CD14-positive monocyte (primary cell): ENCODE data around the gene DESI2. TPM values are rescaled to one million over a fixed set of nuclear protein-coding genes. Genes with fewer than 3 reads are reported as not detected.
A peak's percentile ranks its signal among the peaks of the same experiment; 100 is the strongest.
"Not testable (repeated sequence)": the region's sequence is repeated elsewhere in the genome, so short reads cannot be mapped to it uniquely, and the experiment has no call there.

ENCODE experiments used
- DNase-seq, 3 donors: peaks; one replicate each; pipeline ENCODE4 v3.0.0-alpha.2; 2011 to 2022
- H2AFZ ChIP-seq: 2 replicates; pipeline ENCODE4 v1.6.0; 2012; ENCODE audit warnings: mild to moderate bottlenecking, low read depth, low read length, inconsistent platforms; ENCODE audit not compliant: insufficient read depth, poor library complexity, severe bottlenecking
- H3K27ac ChIP-seq, 2 donors: 1 replicate in 1 of 2; 2 replicates in 1 of 2; pipeline ENCODE4 v1.5.1; 2012 to 2013; ENCODE audit warnings: low read length in 2 of 2, control low read depth in 1 of 2, inconsistent platforms in 1 of 2, low read depth in 1 of 2, mild to moderate bottlenecking in 1 of 2
- H3K27me3 ChIP-seq, 2 donors: one replicate each; pipeline versions ENCODE4 v1.6.0 to v1.6.1; 2011 to 2013; ENCODE audit warnings: low read length in 2 of 2; ENCODE audit not compliant: control insufficient read depth in 2 of 2, insufficient read depth in 2 of 2
- H3K36me3 ChIP-seq, 2 donors: replicated peaks in 1 of 2; 1 replicate in 1 of 2; 2 replicates in 1 of 2; pipeline versions ENCODE4 v1.5.1 to v1.6.1; 2012 to 2013; ENCODE audit warnings: low read length in 2 of 2, control low read depth in 1 of 2, inconsistent platforms in 1 of 2, mild to moderate bottlenecking in 1 of 2; ENCODE audit not compliant: insufficient read depth in 2 of 2, control insufficient read depth in 1 of 2
- H3K4me1 ChIP-seq, 2 donors: 1 replicate in 1 of 2; 2 replicates in 1 of 2; pipeline versions ENCODE4 v1.5.1 to v1.6.1; 2012 to 2013; ENCODE audit warnings: low read length in 2 of 2, control low read depth in 1 of 2, inconsistent platforms in 1 of 2, mild to moderate bottlenecking in 1 of 2, moderate library complexity in 1 of 2; ENCODE audit not compliant: insufficient read depth in 2 of 2, control insufficient read depth in 1 of 2
- H3K4me2 ChIP-seq: replicated peaks from 2 replicates; pipeline ENCODE3; 2012; ENCODE audit warnings: low read length, moderate library complexity, mild to moderate bottlenecking; ENCODE audit not compliant: poor library complexity, severe bottlenecking; ENCODE audit errors: extremely low read depth
- H3K4me3 ChIP-seq, 3 experiments: fragments of 200-600 bp in 1 of 3; sonication (generic) in 1 of 3; replicated peaks in 1 of 3; 1 replicate in 2 of 3; 2 replicates in 1 of 3; pipeline ENCODE4 v1.5.1; 2011 to 2013; ENCODE audit warnings: low read length in 3 of 3, mild to moderate bottlenecking in 3 of 3, control low read depth in 2 of 3, low read depth in 2 of 3, inconsistent platforms in 1 of 3, moderate library complexity in 1 of 3
- H3K79me2 ChIP-seq: 2 replicates; pipeline ENCODE4 v1.6.0; 2012; ENCODE audit warnings: mild to moderate bottlenecking, control low read depth, inconsistent platforms, low read length, moderate library complexity; ENCODE audit not compliant: insufficient read depth
- H3K9ac ChIP-seq: 2 replicates; pipeline ENCODE4 v1.6.0; 2017; ENCODE audit warnings: low read length, mild to moderate bottlenecking; ENCODE audit not compliant: insufficient read depth, poor library complexity, severe bottlenecking
- H3K9me3 ChIP-seq, 2 donors: replicated peaks in 1 of 2; 1 replicate in 1 of 2; 2 replicates in 1 of 2; pipeline versions ENCODE4 v1.5.1 to v1.6.1; 2012 to 2013; ENCODE audit warnings: low read length in 2 of 2, control low read depth in 1 of 2; ENCODE audit not compliant: control insufficient read depth in 1 of 2, insufficient read depth in 1 of 2
- H4K20me1 ChIP-seq: 2 replicates; pipeline ENCODE4 v1.6.0; 2012; ENCODE audit warnings: mild to moderate bottlenecking, low read length, control low read depth, moderate library complexity; ENCODE audit not compliant: insufficient read depth
- H3K27ac Mint-ChIP-seq, 7 donors: one replicate each; pipeline ENCODE4 v1.8.0; 2020; ENCODE audit warnings: mild to moderate bottlenecking in 7 of 7, mixed read lengths in 7 of 7, moderate library complexity in 6 of 7, inconsistent platforms in 2 of 7
- H3K27me3 Mint-ChIP-seq, 3 donors: one replicate each; pipeline ENCODE4 v1.8.0; 2021 to 2022; ENCODE audit warnings: low read depth in 3 of 3, mild to moderate bottlenecking in 3 of 3, mixed read lengths in 3 of 3, moderate library complexity in 3 of 3, inconsistent platforms in 1 of 3
- H3K36me3 Mint-ChIP-seq, 2 donors: one replicate each; pipeline ENCODE4 v1.8.0; 2020; ENCODE audit warnings: mixed read lengths in 2 of 2, inconsistent platforms in 1 of 2, mild to moderate bottlenecking in 1 of 2
- H3K4me1 Mint-ChIP-seq: one replicate; pipeline ENCODE4 v1.8.0; 2020; ENCODE audit warnings: mild to moderate bottlenecking, mixed read lengths
- H3K4me3 Mint-ChIP-seq, 2 donors: one replicate each; pipeline ENCODE4 v1.8.0; 2020; ENCODE audit warnings: mild to moderate bottlenecking in 2 of 2, mixed read lengths in 2 of 2, moderate library complexity in 1 of 2
- H3K9me3 Mint-ChIP-seq, 7 donors: one replicate each; pipeline ENCODE4 v1.8.0; 2020 to 2022; ENCODE audit warnings: mixed read lengths in 7 of 7, mild to moderate bottlenecking in 6 of 7, moderate library complexity in 6 of 7, inconsistent platforms in 2 of 7
- whole genome bisulfite sequencing: methylation state at CpG from one replicate; pipeline ENCODE4 v1.1.5; 2013; ENCODE audit warnings: missing lambda C conversion rate; ENCODE audit not compliant: insufficient coverage; 5-methylcytosine and 5-hydroxymethylcytosine counted together
- intact Hi-C, 2 donors: fragments of 100-400 bp; cut with micrococcal nuclease; formaldehyde crosslinking; loops; one replicate each; pipeline versions ENCODE4 v1.15.0 to v1.15.1; 2023
- polyA plus RNA-seq, 3 donors: library from polyadenylated mRNA; depleted of rRNA in 1 of 3; unstranded in 2 of 3; stranded (reverse) in 1 of 3; fragments of 300-500 nt in 2 of 3; fragments of >200 nt in 1 of 3; fragmentation: Illumina TruSeq in 2 of 3; gene quantifications; 1 replicate in 2 of 3; 2 replicates in 1 of 3; pipeline ENCODE4 v1.2.3, GENCODE V29; 2012 to 2021
- TF ChIP-seq, protein P1 (sequence below): fragments of 200-600 bp; IDR thresholded peaks from one replicate; pipeline ENCODE4 v1.8.0; 2022; ENCODE audit warnings: antibody characterized with exemption, mild to moderate bottlenecking

The DESI2 gene
- polyA plus RNA-seq, 3 donors = 10.5 to 12.0 (median 11.2) TPM

DNA sequence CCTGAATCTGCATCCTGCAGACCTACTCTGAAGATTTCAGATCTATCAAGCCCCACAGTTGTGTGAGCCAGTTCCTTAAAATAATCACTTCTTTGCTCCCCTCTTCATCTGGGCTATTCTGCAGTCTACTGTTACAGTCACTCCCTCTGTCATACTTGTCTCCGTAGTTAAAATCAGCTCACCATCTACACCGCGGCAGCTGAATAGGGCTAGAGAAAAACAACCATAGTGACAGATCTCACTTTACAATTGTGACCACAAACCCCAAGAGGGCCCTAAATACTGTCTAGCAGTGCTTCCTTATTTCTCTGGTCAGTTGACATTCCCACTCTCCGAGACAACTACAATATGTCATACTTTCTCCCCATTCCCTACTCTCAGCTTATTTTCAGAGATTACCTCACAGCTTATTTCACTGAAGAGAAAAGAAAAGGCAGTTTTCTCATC is 12.9 kb downstream of the DESI2 start:
- Histone ChIP-seq H3K4me1 (peaks cover 0 to 9% of the 10 kb centered on the region in 2 donors), H3K36me3 (peaks cover 7 to 16% of the 10 kb centered on the region in 2 donors), H3K4me3 (no peak overlapping the region), H3K9ac (no peak overlapping the region), H3K9me3 (peaks cover 0 to 3% of the 10 kb centered on the region in 2 donors), H4K20me1 (peaks cover 37% of the 10 kb centered on the region), H2AFZ (no peak overlapping the region), H3K27me3 (no peaks in the 10 kb centered on the region), H3K4me2 (no peak overlapping the region), H3K27ac (peak overlapping the region in 1 of 2 donors; percentile 15), H3K79me2 (peaks cover 85% of the 10 kb centered on the region)
- Mint-ChIP-seq H3K36me3 (peaks cover 11 to 22% of the 10 kb centered on the region in 2 donors), H3K4me1 (no peaks in the 10 kb centered on the region), H3K9me3 (peaks cover 2 to 8% (median 5%) of the 10 kb centered on the region in 7 donors), H3K4me3 (no peak overlapping the region), H3K27me3 (peaks cover 0 to 2% (median 0%) of the 10 kb centered on the region in 3 donors), H3K27ac (no peak overlapping the region)
- peak; percentile 8 to 22 (median 14) for DNase-seq
- intact Hi-C loops = no loop called here
- WGBS = 2% methylated on average over 4 of the region's 4 CpGs
- TF ChIP-seq, protein P1, sequence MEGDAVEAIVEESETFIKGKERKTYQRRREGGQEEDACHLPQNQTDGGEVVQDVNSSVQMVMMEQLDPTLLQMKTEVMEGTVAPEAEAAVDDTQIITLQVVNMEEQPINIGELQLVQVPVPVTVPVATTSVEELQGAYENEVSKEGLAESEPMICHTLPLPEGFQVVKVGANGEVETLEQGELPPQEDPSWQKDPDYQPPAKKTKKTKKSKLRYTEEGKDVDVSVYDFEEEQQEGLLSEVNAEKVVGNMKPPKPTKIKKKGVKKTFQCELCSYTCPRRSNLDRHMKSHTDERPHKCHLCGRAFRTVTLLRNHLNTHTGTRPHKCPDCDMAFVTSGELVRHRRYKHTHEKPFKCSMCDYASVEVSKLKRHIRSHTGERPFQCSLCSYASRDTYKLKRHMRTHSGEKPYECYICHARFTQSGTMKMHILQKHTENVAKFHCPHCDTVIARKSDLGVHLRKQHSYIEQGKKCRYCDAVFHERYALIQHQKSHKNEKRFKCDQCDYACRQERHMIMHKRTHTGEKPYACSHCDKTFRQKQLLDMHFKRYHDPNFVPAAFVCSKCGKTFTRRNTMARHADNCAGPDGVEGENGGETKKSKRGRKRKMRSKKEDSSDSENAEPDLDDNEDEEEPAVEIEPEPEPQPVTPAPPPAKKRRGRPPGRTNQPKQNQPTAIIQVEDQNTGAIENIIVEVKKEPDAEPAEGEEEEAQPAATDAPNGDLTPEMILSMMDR = no peak

DNA sequence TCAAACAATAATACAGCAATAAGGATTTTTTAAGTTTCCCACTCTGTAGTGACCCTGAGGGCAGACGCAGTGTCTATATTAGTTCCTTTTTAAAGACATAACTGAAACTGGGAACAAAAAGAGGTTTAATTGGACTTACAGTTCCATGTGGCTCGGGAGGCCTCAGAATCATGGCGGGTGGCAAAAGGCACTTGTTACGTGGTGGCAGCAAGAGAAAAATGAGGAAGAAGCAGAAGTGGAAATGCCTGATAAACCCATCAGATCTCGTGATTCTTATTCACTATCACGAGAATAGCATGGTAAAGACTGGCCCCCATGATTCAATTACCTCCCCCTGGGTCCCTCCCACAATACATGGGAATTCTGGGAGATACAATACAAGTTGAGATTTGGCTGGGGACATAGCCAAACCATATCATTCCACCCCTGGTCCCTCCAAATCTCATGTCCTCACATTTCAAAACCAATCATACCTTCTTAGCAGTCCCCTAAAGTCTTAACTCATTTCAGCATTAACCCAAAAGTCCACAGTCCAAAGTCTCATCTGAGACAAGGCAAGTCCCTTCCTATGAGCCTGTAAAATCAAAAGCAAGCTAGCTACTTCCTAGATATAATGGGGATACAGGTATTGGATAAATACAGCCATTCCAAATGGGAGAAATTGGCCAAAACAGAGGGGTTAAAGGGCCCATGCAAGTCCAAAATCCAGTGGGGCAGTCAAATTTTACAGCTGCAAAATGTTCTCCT is 13.9 kb downstream of the DESI2 start:
- no CpG with 5 or more reads among the region's 6 CpGs for WGBS
- intact Hi-C loops, H3K4me2 ChIP-seq: not testable (repeated sequence)

More for the DNA sequence above, 13.9 kb downstream of the DESI2 start:
- Histone ChIP-seq H4K20me1 (peaks cover 47% of the 10 kb centered on the region), H3K27ac (peak overlapping the region in 1 of 2 donors; percentile 15), H3K79me2 (peaks cover 90% of the 10 kb centered on the region), H3K36me3 (peaks cover 7 to 22% of the 10 kb centered on the region in 2 donors)
- H3K9me3 ChIP-seq, H3K4me3 ChIP-seq, H3K9me3 Mint-ChIP-seq, H3K4me3 Mint-ChIP-seq, H2AFZ ChIP-seq, H3K27me3 Mint-ChIP-seq, H3K4me1 ChIP-seq, H3K9ac ChIP-seq, H3K27me3 ChIP-seq, H3K4me1 Mint-ChIP-seq: not testable (repeated sequence)
- Mint-ChIP-seq H3K36me3 (peaks cover 13 to 22% of the 10 kb centered on the region in 2 donors), H3K27ac (peak overlapping the region in 1 of 7 donors; percentile 82)
- peak; percentile 16 to 56 (median 23) for DNase-seq
